Measurements from ENCODE around the gene TNFAIP6.

GRCh38 chr2:151334082-151334815, 23.1 kb upstream of the TNFAIP6 start:
- TF ChIP-seq CTCF (IDR thresholded peaks at IDR 0.05) (no peak), POLR2A (IDR thresholded peaks at IDR 0.05) (no peak)
